ENCODE measurements around the gene TRAF3IP3.

The TRAF3IP3 gene

DNA sequence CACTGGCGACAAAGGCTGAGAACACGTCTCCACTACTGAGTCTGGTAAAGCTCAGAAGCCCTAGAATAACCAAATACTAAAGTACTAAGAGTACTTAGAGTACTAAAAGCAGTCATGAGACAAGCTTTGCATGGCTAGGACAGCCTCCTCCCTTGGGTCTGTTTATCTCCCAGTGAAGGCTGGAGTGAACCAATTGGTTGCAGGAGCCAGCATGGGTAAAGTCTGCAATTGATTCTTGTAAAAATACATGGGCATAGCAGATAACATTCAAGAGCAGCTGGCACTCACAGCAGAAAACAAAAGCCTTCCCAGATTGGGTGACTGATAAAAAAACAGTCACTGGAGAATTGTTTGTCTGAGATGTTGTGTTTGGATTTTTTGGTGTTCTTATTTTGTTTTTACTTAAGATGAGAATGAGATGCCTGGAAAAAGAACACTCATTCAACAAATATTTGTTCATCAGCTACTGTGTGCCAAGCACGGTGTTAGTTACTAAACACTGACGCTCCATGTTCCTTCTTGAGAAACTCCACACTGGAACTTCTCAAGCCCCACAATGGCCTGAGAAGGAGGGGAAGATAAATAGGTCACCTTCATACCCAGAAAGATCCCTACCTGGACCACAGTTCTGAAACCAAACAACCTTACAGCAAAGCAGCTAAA, 46.4 kb downstream of the TRAF3IP3 start:
- DNase-seq: no peak

DNA sequence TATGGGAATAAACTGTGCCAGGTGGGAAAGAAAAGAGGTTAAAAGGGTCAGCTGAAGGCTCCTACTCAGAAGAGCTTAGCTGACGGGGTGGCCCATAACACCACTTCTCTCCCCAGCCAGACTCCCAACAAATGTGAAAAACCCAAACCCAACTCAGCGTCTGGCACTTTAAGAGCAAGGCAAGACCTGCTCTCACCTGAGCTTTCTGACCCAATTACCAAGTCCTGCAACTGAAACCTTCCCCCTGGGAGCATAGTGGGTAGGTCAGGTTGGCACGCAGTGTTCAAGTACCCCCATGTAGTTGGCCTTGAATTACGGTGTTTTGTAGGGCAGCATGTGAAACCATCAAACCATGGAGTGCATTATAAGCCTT, 46.9 kb downstream of the TRAF3IP3 start:
- DNase-seq: no peak

DNA sequence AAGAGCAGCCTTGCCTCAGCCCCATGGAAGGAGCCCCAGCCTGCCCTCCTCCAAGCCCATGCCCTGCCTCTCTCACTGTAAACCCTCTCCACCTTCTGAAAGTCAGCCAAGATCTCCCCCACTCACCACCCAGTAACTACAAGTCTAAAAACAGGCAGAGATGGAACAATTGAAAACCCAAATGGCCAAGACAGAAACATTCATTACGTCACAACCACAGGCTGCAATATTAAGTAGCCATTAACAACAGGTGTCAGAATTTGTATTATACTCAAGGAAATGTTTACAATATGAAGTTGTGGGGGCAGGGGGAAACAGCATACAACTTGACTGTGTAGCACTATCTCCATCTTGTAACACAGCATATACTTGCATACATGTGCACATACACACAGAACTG, 47.7 kb downstream of the TRAF3IP3 start:
- DNase-seq: no peak

DNA sequence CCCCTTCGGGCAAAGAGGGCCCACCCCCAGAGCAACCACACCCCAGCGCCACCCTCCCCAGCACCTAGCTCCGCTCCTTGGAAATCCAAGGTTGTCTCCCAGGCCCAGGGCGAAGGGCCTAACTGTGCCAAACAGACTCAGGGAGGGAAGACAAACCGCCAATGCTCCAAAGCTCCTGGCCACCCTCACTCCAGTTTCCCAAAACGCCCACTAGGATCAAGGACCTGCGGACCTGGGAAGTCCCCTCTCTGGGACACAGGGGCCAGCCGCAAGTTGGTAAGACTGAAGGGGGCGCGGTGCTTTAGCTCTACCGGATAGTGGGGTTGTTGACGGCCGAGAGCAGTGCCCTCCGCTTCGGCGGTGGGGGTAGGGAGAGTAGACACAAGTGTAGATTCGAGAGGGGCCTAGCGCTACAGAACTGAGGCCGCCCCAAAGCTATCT, 49.5 kb downstream of the TRAF3IP3 start:
- DNase-seq: peak; percentile 44

DNA sequence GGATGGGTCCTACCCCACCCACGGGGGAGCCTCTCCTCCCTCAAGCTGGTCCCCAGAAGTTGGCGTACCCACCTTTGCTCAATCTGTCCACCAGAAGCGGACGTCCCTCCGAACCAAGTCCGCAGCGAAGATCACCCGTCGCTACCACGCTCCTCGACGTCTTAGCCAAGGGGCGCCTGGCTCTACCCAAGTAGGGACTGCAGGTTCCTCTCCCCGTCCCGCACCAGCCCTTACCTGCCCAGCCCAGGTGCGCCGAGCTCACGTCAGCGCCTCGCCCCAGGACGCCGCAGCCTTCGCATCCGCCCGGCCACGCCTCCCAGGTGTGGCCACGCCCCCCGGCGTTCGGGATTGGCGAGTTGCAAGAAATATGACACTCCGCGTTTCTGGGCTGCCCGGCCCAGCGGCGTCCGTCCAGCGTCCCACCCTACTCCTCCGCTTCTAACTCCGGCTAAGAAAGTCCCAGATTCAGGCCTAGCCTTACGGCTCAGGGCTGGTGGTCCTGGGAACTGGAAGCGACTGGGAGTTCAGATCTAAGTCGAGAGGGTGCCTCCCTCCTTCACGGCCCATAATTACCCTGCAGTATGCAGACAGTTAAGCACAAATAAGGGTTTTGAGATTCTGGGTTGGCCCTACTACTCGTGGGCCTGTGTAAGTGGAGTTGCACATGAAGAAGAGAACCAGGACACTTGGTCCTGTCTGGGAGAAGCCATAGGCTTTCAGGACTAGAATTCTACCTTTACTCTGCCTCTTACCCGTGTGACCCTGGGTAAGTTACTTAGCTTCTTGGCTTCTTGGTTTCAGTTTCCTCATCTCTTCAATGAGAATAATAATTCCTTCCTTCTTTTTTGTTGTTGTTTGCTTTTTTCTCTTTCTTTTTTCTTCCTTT, 50.3 kb downstream of the TRAF3IP3 start, which contains the start of gene IRF6:
TSS of gene IRF6 (minus strand) at position 268 of the 886 bp plus-strand sequence. CDS start 4,729 bp downstream, outside the sequence.
- DNase-seq: peak; percentile 83

DNA sequence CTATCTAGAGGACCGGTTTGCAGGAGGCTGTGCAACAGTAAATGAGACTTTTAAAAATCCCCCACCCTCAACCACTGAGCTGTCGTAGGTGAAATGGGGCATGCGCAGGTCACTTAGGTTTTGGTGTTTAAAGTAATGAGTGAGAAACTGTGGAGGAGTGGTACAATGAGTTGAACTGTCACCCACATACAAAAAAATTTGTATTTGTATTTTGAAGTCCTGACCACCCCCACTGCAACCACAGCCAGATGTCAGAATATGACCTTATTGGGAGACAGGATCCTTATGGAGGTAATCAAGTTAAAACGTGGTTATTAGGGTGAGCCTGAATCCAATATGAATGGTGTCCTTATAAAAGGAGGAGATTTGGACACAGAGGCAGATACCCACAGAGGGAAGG, 51.7 kb downstream of the TRAF3IP3 start:
- DNase-seq: peak; percentile 6

DNA sequence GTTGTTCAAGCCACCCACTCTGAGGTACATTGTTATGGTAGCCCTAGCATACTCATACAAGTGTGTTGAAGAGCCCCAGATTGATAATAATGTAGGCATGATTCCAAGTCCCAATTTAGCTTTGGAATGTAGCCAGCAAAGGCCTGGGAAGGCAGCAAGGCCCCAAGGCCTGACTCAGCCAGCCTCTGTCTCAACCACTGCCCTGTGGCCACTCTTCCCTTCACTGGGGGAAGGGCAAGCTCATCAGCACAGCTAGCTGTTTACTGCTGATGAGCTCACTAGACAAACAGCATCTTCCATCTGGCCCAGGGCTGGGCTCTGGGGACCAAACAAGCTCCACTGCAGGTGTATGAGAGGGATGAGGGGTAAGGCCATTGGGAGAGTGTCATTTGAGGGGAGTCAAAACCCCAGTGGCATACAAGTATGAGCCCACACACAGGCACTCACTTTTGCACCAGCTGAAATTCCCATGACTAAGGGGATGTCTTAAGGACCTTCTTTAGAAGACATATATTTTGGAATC, 52.3 kb downstream of the TRAF3IP3 start:
- DNase-seq: peak; percentile 42

DNA sequence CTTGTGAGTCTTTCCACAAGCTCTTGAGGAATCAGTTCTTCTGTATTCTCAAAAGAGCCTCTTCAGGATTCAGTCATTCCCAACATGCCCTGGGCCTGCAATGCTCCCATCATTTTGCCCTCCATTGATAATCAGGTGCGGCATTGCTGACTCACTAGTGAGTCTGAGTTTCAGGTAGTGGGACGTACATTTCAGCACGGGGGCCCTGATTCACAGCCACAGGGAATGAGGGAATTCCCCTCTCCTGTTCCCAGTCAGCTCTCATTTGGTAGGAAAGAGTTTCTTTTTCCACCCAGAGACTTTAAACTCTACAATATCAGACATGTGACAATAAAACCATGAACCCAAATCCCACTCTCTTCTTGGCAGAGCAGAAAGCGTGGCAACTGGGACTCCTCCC, 53.8 kb downstream of the TRAF3IP3 start:
- DNase-seq: peak; percentile 8

DNA sequence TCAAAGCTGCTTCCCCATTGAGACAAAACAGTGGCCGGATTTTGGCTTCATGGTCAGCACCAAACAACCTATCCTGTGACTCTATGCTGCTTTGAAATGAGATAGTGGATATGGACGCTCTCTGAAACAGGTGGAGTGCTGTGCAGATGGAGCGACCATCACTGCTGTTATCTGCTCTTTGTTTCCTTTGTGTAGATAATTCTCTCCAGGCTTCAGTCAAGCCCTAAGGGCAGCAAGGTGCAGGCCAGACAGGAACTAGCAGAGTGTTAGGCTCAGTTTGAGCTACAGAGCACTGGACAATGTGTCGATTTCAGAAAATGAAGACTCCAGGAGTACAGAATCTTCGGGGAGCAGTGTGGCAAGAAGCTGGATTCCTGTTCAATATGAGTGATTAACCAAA, 54.9 kb downstream of the TRAF3IP3 start:
- peak; percentile 15 for DNase-seq

DNA sequence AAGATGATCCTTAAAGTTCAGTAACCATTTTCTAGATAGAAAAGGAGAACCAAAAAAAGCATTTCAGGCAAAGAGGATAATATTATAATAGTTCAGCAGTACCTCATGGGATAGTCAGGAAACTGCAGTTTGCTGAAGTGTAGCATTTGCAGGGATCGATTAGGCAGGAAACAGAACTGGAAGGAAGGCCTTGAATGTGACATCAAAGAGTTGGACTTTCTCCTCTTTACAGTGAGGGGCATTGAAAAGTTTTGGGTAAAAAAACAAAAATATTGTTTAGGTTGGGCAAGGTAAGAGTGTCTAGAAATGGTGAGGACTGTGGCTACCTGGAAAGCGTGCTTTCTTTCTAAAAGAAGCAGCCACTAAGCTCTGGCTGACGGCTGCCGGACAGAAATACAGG, 58.0 kb downstream of the TRAF3IP3 start:
- no peak for DNase-seq

DNA sequence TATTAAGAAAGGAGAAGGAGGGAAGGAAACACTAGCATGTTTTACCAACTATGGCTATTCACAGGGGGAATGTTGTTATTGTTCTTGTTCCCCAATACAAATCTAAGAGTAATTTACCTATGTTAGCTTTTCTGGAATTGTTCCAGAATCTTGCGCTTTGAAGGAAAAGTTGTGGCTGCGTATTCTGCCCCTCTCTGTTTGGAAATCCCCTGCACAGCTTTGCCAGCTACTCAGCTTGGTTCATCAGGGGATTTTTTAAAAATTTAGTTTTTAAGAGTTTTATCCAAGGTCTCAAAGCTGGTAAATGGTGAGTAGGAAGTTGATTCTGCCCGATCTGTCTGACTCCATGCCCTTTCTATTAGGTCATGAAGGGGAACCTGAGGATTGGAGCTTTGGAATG, 59.6 kb downstream of the TRAF3IP3 start:
- no peak for DNase-seq

DNA sequence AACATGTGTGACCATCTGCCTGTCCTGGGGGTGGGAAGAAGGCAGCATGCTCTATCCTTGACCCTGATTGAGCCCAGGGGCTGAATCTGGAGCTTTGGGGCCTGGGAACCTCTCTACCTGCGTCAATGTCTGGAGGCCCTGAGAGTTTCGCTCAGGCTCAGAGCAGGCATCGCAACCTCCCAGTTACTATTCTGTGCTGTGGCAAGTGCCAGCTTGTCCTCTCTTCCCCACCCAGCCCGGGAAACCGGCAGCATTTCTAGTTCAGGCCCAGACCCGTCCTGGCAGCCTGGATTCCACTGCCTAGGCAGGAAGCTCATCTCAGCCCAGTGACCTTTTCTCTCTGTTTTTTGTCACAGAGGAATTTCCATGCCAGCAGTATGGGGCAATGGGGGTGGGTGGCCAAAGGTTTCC, 60.1 kb downstream of the TRAF3IP3 start:
- peak; percentile 36 for DNase-seq

DNA sequence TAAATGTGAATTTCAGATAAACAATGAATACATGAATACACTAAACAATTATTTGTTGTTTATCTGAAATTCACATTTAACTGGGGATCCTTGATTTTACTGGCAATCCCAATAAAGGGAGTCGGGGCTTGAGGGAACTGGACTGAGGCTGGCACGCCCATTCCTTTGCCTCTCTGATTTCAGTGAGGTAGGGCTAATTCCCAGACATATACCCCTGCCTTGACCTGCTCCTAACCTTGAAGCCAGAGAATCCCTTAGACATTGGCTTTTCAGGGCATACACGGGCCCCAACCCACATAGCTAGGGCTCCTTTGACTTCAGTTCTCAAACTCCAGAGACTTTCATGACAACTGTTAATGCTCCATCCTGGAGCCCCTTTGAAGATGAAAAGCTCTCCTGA, 61.1 kb downstream of the TRAF3IP3 start:
- DNase-seq: no peak

DNA sequence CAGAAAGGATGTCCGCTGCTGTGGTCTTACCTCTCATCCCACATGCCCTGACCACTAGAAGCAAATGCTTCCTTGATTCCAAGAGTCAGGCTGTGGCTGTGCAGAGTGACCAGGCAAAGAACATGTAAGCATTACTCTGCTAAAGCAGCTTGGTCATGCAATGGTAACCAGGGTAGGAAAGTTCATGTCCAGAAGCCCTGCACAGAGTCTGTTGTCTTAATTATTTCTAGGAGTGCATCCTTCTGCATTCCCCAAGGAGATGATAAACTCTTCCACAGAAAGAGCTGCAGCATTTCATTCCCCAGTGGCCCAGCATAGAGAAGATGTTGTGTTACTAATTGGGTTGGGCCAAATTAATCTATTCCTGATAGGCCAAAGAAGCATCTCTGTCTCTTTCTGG, 61.8 kb downstream of the TRAF3IP3 start:
- DNase-seq: no peak

DNA sequence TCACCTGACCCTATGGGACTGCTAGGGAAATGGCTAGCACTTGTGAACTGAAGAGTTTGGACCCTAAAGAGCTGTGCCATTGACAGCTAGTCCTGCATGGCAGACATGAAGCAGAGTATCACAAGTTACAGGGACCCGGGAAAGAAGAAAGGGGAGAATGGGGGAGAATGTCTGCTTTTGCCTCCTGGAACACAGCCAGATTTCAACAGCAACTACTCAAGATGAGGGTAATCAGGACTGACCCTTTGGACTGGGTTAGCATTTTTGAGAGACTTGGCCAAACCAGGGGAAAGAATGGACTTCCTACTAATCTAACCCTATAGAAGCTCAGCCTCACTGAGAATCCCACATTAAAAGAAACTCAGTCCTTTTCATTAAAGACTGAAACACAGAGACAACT, 63.2 kb downstream of the TRAF3IP3 start:
- no peak for DNase-seq

DNA sequence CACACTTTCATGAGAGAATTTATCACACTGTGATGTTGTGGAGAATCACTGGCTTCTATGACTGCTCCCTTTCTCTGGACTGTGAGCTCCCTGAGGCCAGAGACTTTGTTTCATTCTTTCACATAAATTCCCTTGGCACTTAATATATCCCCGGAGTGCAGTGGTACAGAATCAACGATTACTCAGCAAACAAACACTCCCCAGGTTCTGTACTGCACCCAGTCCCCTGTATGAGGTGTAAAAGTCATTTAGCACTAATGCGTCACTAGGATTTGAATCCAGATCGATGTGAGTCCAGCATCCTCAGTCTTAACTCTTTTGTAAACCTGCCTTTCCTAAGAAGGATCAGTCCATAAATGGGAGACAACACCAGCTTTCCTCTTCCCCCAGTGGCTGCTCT, 65.1 kb downstream of the TRAF3IP3 start:
- DNase-seq: no peak

DNA sequence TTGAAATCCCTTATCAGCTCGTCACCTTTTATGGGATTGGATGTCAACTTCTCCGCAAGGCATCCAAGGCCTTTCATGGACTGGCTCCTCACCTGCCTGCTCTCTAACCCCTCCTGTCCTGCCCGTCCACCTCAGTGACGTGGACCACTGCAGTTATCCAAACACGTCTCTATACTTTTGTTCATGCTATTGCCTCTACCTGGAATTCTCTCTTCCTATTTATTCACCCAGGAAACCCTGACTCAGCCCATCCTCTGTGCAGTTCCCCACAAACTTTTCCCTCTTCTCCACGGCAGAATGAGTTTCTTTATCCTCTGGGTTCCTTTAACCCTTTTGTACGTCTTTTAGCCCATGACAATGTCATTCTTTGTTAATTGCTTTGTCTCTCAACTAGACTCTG, 66.9 kb downstream of the TRAF3IP3 start:
- no peak for DNase-seq

DNA sequence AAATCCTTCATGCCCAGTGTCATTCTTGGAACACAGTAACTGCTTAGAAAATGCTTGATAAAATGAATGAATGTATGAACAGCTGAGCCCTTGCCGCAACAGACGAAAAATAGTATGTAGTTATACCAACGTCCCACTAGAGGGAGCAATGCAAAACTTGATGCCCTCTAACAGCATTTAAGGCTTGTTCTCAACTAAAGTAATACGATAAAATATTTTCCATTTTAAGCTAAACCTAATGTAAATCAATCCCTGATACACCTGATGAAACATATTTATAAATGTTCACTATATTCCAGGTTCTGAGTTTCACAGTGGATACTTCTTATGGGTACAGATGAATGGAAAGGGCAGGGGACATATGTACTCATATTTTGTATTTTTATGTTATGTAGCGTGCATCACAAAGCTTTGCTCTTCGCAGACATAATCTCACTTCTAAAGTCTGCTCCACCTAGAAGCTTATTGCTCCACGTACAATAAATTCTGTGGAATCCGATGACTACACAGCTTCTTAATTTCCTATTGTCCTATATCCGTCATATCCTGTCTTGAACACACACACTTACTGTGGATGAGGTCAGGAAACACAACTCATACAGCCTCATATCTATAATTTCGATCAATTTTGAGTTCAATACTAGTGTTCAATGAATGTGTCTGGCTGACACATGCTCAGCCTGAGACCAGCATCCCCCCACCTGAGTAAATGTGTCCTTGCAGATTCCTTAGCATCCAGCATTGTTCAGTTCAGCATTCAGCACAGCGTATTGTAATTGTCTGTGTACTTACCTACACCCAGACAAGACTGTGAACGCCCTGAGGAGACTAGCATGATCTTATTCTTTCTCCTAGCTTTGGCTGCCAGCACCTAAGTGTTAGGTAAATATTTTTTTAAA, 67.5 kb downstream of the TRAF3IP3 start:
- DNase-seq: no peak

DNA sequence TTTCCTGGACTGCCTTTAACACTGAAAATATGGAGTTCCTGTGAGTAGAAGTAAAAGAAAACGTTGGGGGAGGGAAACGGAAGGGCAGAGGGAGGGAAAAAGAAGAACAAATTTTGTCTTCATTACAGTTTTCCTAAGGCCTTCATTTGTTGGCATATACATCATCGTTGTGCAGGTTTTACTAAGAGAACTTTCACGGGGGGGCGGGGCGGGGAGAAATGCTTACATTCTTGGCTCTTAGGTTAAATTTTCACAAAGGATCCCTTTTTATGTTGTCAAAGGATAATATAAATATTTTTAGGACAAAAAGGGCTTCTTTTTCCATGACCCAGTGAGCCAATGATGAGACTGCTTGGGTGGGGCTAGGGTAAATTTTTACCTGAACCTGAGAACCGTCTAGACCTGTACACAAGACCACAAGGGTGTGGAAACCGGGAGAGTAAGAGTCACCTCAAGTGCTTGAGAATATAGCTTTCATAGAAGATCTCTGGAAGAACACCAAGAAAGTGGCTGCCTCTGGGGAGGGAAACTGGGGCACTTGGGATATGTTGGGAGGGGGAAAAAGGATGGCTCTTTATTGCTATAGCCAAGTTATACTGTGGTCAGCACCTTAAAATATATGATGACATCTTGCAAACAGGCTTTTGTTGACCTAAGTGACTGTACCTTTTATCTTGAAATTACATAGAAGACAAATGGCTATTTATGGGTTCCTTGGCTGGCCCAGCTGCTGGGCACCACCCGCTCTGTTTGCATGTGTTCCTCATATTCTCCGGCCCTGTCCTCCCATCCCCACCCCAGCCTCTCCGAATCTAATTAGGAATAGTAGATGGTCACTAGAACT, 70.0 kb downstream of the TRAF3IP3 start:
- no peak for DNase-seq

DNA sequence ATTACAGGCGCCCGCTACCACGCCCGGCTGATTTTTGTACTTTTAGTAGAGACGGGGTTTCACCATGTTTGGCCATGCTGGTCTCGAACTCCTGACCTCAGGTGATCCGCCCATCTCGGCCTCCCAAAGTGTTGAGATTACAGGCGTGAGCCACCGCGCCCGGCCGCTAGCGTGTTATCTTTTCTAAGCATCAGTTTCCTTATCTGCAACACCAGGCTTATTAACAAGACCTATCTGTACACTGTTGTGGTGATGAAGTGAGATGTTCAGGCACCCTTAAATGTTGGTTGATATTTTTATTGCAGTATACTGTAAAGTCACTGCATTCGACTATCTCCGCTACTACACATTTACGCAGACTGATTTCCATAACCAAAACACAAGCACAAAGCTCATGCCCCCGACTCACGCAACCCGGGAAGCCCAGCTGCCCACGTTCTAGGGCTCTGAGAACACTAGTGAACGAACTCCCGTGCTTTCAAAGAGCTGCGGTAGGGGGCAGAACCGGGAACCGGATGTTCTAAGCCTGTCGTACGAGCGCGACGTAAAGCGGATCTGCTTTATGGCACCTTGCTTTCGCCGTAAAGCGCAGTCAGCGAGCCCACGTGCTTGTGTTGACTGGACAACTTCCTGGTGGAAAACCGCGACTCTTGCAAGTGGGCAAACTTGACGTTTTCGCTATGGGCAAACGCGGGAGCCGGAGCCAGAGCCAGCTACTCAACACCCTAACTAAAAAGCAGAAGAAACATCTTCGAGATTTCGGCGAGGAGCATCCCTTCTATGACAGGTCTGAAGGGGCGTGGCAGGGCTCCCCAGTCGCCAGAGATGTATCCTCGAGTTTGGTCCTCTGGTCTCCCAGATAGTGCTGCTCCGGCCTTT, 71.8 kb downstream of the TRAF3IP3 start, which contains the start of gene UTP25:
TSS of gene UTP25 (plus strand) at position 589 of the 879 bp plus-strand sequence. CDS start at position 681, 92 bp downstream.
- peak; percentile 91 for DNase-seq

DNA sequence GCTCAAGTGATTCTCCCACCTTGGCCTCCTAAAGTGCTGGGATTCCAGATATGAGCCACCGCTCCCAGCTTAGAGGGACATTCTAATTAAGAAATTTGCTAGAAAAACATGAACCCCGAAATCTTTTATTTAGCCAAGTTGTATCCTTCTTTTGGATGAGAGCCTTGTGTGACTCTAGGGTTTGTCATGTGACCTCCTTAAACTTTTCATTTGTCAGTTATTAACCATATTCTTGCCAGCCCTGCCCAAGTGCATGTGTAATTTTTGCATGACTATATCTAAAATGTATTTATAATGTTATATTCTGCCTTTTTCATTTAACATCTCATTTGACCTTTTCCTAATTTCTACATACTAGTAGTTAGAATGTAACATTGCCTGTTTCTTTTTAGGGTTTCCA, 73.9 kb downstream of the TRAF3IP3 start:
- DNase-seq: no peak

All from activated CD8-positive, alpha-beta memory T cell treated with anti-CD3 and anti-CD28 coated beads, Interleukin-2, amount 50 U/mL, for 48 hours (primary cell).